Mesendoderm (in vitro differentiated cells): ENCODE results near the gene FLG2.
"Not testable (repeated sequence)": the region's sequence is repeated elsewhere in the genome, so short reads cannot be mapped to it uniquely, and the experiment has no call there.

Experiments used
- DNase-seq: peaks from one replicate; pipeline ENCODE4 v3.0.0; 2013
- H2AK5ac ChIP-seq: 2 replicates; pipeline ENCODE4 v1.6.1; 2013; ENCODE audit warnings: low read length, inconsistent platforms
- H2BK120ac ChIP-seq: 2 replicates; pipeline ENCODE4 v1.6.1; 2013; ENCODE audit warnings: low read depth, mild to moderate bottlenecking, low read length, moderate library complexity, mixed read lengths
- H2BK15ac ChIP-seq: replicated peaks from 2 replicates; pipeline ENCODE4 v1.6.1; 2013; ENCODE audit warnings: low read depth, mild to moderate bottlenecking, moderate library complexity
- H2BK5ac ChIP-seq: 2 replicates; pipeline ENCODE4 v1.6.1; 2013; ENCODE audit warnings: low read length, inconsistent platforms
- H3K18ac ChIP-seq: 2 replicates; pipeline ENCODE4 v1.6.1; 2013; ENCODE audit warnings: mild to moderate bottlenecking, low read length, mixed read lengths
- H3K23ac ChIP-seq: one replicate; pipeline ENCODE4 v1.6.1; 2013; ENCODE audit warnings: low read length
- H3K27ac ChIP-seq: 2 replicates; pipeline ENCODE4 v1.5.1; 2013; ENCODE audit warnings: low read depth, mild to moderate bottlenecking, inconsistent platforms, low read length, moderate library complexity
- H3K27me3 ChIP-seq: 2 replicates; pipeline ENCODE4 v1.6.1; 2013; ENCODE audit warnings: low read length, control low read depth, mild to moderate bottlenecking, inconsistent platforms; ENCODE audit not compliant: insufficient read depth, poor library complexity
- H3K36me3 ChIP-seq: 2 replicates; pipeline ENCODE4 v1.6.1; 2013; ENCODE audit warnings: low read length, inconsistent platforms; ENCODE audit not compliant: control insufficient read depth, insufficient read depth
- H3K4ac ChIP-seq: one replicate; pipeline ENCODE4 v1.6.1; 2013; ENCODE audit warnings: low read depth, mild to moderate bottlenecking, low read length, moderate library complexity
- H3K4me1 ChIP-seq: 2 replicates; pipeline ENCODE4 v1.6.1; 2013; ENCODE audit warnings: low read depth, low read length, inconsistent platforms; ENCODE audit not compliant: control insufficient read depth
- H3K4me2 ChIP-seq: 2 replicates; pipeline ENCODE4 v1.6.1; 2013; ENCODE audit warnings: low read length
- H3K4me3 ChIP-seq: 2 replicates; pipeline ENCODE4 v1.5.1; 2013; ENCODE audit warnings: mild to moderate bottlenecking, low read length
- H3K56ac ChIP-seq: one replicate; pipeline ENCODE4 v1.6.1; 2013; ENCODE audit warnings: low read length
- H3K79me1 ChIP-seq: 2 replicates; pipeline ENCODE4 v1.6.1; 2013; ENCODE audit warnings: low read length, inconsistent platforms
- H3K79me2 ChIP-seq: 2 replicates; pipeline ENCODE4 v1.6.1; 2013; ENCODE audit warnings: mild to moderate bottlenecking, low read length; ENCODE audit not compliant: control insufficient read depth, insufficient read depth
- H3K9ac ChIP-seq: 2 replicates; pipeline ENCODE4 v1.6.1; 2013; ENCODE audit warnings: low read length, inconsistent platforms
- H4K5ac ChIP-seq: one replicate; pipeline ENCODE4 v1.6.1; 2013; ENCODE audit warnings: low read length
- H4K8ac ChIP-seq: one replicate; pipeline ENCODE4 v1.6.1; 2013; ENCODE audit warnings: low read depth, mild to moderate bottlenecking, control low read depth, low read length, moderate library complexity
- WGBS: extraction: QIAGEN DNeasy Blood & Tissue Kit; methylation state at CpG from one replicate; pipeline ENCODE4 v1.1.7; 2013; ENCODE audit warnings: low lambda C conversion rate, missing lambda C conversion rate; ENCODE audit not compliant: insufficient coverage; ENCODE audit errors: extremely low coverage; 5-methylcytosine and 5-hydroxymethylcytosine counted together

FLG2 gene

DNA sequence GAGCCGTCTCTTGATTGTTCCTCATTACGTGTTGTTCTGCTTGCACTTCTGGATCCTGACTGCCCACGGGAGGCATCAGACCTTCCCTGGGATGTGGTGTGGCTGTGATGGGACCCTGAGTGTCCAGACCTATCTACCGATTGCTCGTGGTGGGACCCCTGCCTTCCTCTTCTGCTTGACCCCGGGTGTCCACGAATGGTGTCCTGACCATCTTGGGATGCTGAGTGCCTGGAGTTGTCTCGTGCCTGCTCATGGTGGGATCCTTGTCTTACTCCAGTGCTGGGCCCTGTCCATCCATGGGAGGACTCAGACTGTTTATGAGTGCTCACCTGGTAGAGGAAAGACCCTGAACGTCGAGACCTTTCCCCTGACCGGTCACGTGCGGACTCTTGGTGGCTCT lies 47.6 kb downstream of the FLG2 start:
- not testable (repeated sequence) for H2BK5ac ChIP-seq, H3K79me2 ChIP-seq, H3K9ac ChIP-seq, H3K23ac ChIP-seq, H2AK5ac ChIP-seq, H3K79me1 ChIP-seq, H4K8ac ChIP-seq, H3K4me1 ChIP-seq, H3K36me3 ChIP-seq, H3K27me3 ChIP-seq, H2BK120ac ChIP-seq, H4K5ac ChIP-seq, H3K4me2 ChIP-seq, H3K56ac ChIP-seq, H2BK15ac ChIP-seq, H3K27ac ChIP-seq, H3K4ac ChIP-seq, H3K18ac ChIP-seq, H3K4me3 ChIP-seq, DNase-seq
- WGBS = no CpG with 5 or more reads among the region's 13 CpGs

DNA sequence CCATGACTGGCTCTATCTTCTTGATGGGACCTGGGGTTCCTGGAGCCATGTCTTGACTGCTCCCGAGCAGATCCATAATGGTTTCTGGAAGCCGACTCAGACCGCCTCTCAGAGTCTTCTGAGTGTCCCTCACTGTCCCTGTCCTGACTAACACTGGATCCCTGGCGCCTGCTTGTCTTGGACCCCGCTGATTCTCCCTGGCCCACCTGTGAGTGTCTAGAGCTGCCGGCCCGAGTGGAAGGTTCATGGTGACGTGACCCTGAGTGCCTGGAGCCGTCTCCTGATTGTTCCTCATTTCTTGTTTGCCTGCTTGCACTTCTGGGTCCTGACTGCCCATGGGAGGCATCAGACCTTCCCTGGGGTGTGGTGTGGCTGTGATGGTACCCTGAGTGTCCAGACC lies 49.9 kb downstream of the FLG2 start:
- Histone ChIP-seq H3K4me3 (no peak overlapping the region), H3K79me1 (no peaks in the 10 kb centered on the region), H3K9ac (no peak overlapping the region), H3K36me3 (no peaks in the 10 kb centered on the region), H3K27ac (no peak overlapping the region), H4K5ac (no peak overlapping the region), H2BK5ac (no peak overlapping the region), H3K18ac (no peak overlapping the region), H2BK15ac (no peak overlapping the region), H2AK5ac (no peak overlapping the region), H3K4me1 (no peaks in the 10 kb centered on the region), H3K79me2 (no peaks in the 10 kb centered on the region), H3K56ac (no peak overlapping the region), H3K4me2 (no peak overlapping the region), H3K23ac (no peak overlapping the region), H2BK120ac (no peak overlapping the region), H3K4ac (no peak overlapping the region), H4K8ac (no peak overlapping the region), H3K27me3 (no peaks in the 10 kb centered on the region)
- DNase-seq = no peak
- no CpG with 5 or more reads among the region's 9 CpGs for WGBS

DNA sequence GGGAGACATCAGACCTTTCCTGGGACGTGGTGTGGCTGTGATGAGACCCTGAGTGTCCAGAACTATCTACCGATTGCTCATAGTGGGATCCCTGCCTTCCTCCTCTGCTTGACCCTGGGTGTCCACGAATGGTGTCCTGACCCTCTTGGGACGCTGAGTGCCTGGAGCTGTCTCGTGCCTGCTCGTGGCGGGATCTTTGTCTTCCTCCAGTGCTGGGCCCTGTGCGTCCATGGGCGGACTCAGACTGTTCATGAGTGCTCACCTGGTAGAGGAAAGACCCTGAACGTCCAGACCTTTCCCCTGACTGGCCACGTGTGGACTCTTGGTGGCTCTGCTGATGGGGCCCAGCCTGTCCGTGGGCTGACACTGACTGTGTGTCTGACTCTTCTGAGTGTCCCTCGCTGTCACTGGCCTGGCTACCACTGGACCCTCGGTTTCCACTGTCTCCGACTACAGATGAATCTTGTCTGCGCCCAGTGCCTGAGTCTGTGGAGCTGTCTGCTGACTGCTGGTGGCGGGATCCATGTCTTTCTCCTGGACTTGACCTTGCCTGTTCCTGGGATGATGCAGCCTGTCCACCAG lies 50.4 kb downstream of the FLG2 start:
- not testable (repeated sequence) for H3K4ac ChIP-seq, H3K27me3 ChIP-seq, H2BK120ac ChIP-seq, H2BK15ac ChIP-seq, H3K4me2 ChIP-seq, H3K18ac ChIP-seq, H3K36me3 ChIP-seq, H4K5ac ChIP-seq, H3K79me2 ChIP-seq, H4K8ac ChIP-seq, H3K4me3 ChIP-seq, H3K27ac ChIP-seq, H2BK5ac ChIP-seq, DNase-seq, H3K56ac ChIP-seq, H3K79me1 ChIP-seq, H3K23ac ChIP-seq, H2AK5ac ChIP-seq, H3K4me1 ChIP-seq, H3K9ac ChIP-seq
- WGBS = no CpG with 5 or more reads among the region's 17 CpGs

DNA sequence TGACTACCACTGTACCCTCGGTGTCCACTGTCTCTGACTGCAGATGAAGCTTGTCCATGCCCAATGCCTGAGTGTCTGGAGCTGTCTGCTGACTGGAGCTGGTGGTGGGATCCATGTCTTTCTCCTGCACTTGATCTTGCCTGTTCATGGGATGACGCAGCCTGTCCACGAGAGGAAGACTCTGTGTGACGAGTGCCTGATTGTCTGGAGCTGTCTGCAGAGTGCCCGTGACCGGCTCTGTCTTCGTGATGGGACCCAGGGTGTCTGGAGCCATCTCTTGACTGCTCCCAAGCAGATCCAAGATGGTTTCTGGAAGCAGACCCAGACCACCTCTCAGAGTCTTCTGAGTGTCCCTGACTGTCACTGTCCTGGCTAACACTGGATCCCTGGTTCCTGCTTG lies 51.0 kb downstream of the FLG2 start:
- H3K79me2 ChIP-seq, H3K9ac ChIP-seq, DNase-seq, H3K18ac ChIP-seq, H2AK5ac ChIP-seq, H3K36me3 ChIP-seq, H3K4me3 ChIP-seq, H4K5ac ChIP-seq, H2BK5ac ChIP-seq, H3K23ac ChIP-seq, H3K27me3 ChIP-seq, H2BK120ac ChIP-seq, H3K56ac ChIP-seq, H3K79me1 ChIP-seq, H2BK15ac ChIP-seq, H3K27ac ChIP-seq, H3K4me1 ChIP-seq, H4K8ac ChIP-seq, H3K4me2 ChIP-seq, H3K4ac ChIP-seq: not testable (repeated sequence)
- no CpG with 5 or more reads among the region's 7 CpGs for WGBS

DNA sequence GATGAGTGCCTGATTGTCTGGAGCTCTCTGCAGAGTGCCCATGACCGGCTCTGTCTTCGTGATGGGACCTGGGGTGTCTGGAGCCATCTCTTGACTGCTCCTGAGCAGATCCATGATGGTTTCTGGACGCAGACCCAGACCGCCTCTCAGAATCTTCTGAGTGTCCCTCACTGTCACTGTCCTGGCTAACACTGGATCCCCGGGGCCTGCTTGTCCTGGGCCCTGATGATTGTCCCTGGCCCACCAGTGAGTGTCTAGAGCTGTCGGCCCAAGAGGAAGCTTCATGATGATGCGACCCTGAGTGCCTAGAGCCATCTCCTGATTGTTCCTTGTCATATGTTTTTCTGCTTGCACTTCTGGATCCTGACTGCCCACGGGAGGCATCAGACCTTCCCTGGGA lies 51.8 kb downstream of the FLG2 start:
- no CpG with 5 or more reads among the region's 8 CpGs for WGBS
- not testable (repeated sequence) for H2AK5ac ChIP-seq, H3K79me2 ChIP-seq, H3K27ac ChIP-seq, H2BK120ac ChIP-seq, H2BK5ac ChIP-seq, H3K4me3 ChIP-seq, H2BK15ac ChIP-seq, H4K5ac ChIP-seq, H3K4me1 ChIP-seq, H3K9ac ChIP-seq, H3K23ac ChIP-seq, H3K56ac ChIP-seq, H3K27me3 ChIP-seq, H3K4me2 ChIP-seq, H3K18ac ChIP-seq, H3K4ac ChIP-seq, H3K79me1 ChIP-seq, H3K36me3 ChIP-seq, H4K8ac ChIP-seq, DNase-seq

DNA sequence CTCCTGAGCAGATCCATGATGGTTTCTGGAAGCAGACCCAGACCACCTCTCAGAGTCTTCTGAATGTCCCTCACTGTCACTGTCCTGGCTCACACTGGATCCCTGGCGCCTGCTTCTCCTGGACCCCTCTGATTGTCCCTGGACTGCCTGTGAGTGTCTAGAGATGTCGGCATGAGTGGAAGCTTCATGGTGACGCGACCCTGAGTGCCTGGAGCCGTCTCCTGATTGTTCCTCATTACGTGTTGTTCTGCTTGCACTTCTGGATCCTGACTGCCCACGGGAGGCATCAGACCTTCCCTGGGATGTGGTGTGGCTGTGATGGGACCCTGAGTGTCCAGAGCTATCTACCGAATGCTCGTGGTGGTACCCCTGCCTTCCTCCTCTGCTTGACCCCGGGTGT lies 53.7 kb downstream of the FLG2 start:
- not testable (repeated sequence) for H2BK120ac ChIP-seq, H4K5ac ChIP-seq, H3K4me3 ChIP-seq, H3K27me3 ChIP-seq, H3K18ac ChIP-seq, H3K9ac ChIP-seq, H3K56ac ChIP-seq, H2BK5ac ChIP-seq, H3K4me1 ChIP-seq, H3K23ac ChIP-seq, H2BK15ac ChIP-seq, H3K79me1 ChIP-seq, H3K4me2 ChIP-seq, H3K36me3 ChIP-seq, DNase-seq, H4K8ac ChIP-seq, H2AK5ac ChIP-seq, H3K79me2 ChIP-seq, H3K27ac ChIP-seq, H3K4ac ChIP-seq
- WGBS = no CpG with 5 or more reads among the region's 10 CpGs
